Neuronal stem cell (in vitro differentiated cells): Measurements from ENCODE around the gene MACC1.

Source experiments
- DNase-seq: peaks from one replicate; pipeline ENCODE4 v3.0.0-alpha.2; 2013; ENCODE audit warnings: low spot score
- H2AFZ ChIP-seq: one replicate; pipeline ENCODE4 v1.6.1; 2013; ENCODE audit warnings: mild to moderate bottlenecking, low read length, inconsistent platforms
- H2AK5ac ChIP-seq: 2 replicates; pipeline ENCODE4 v1.6.1; 2013; ENCODE audit warnings: low read depth, mild to moderate bottlenecking, inconsistent platforms, low read length, moderate library complexity, mixed read lengths
- H2BK120ac ChIP-seq: 2 replicates; pipeline ENCODE4 v1.6.1; 2013; ENCODE audit warnings: low read depth, mild to moderate bottlenecking, inconsistent platforms, low read length, moderate library complexity, mixed read lengths
- H2BK12ac ChIP-seq: one replicate; pipeline ENCODE4 v1.6.1; 2013; ENCODE audit warnings: low read length, inconsistent platforms
- H2BK15ac ChIP-seq: 2 replicates; pipeline ENCODE4 v1.6.1; 2013; ENCODE audit warnings: mild to moderate bottlenecking, low read length, inconsistent platforms, mixed read lengths
- H2BK5ac ChIP-seq: one replicate; pipeline ENCODE4 v1.6.1; 2013; ENCODE audit warnings: inconsistent platforms, mild to moderate bottlenecking, low read length, moderate library complexity
- H3K14ac ChIP-seq: one replicate; pipeline ENCODE4 v1.6.1; 2013; ENCODE audit warnings: low read length, inconsistent platforms
- H3K18ac ChIP-seq: 2 replicates; pipeline ENCODE4 v1.6.1; 2013; ENCODE audit warnings: low read length, inconsistent platforms
- H3K23ac ChIP-seq: 2 replicates; pipeline ENCODE4 v1.6.1; 2013; ENCODE audit warnings: low read depth, mild to moderate bottlenecking, mixed read lengths, low read length, inconsistent platforms; ENCODE audit not compliant: poor library complexity
- H3K27ac ChIP-seq: replicated peaks from 3 replicates; pipeline ENCODE4 v1.5.1; 2013; ENCODE audit warnings: low read length, inconsistent platforms
- H3K27me3 ChIP-seq, 3 experiments: 2 replicates each; pipeline ENCODE4 v1.6.1; 2013; ENCODE audit warnings: low read length in 3 of 3, mild to moderate bottlenecking in 2 of 3, inconsistent platforms in 1 of 3, low read depth in 1 of 3, mixed read lengths in 1 of 3, moderate library complexity in 1 of 3; ENCODE audit not compliant: control insufficient read depth in 3 of 3, insufficient read depth in 3 of 3
- H3K36me3 ChIP-seq, 2 donors: replicated peaks in 1 of 2; 2 replicates each; pipeline ENCODE4 v1.6.1; 2013; ENCODE audit warnings: low read length in 2 of 2; ENCODE audit not compliant: control insufficient read depth in 2 of 2, insufficient read depth in 2 of 2
- H3K4ac ChIP-seq: 2 replicates; pipeline ENCODE4 v1.6.1; 2013; ENCODE audit warnings: inconsistent platforms, mild to moderate bottlenecking, low read length, moderate library complexity
- H3K4me1 ChIP-seq, 2 donors: 1 replicate in 1 of 2; 2 replicates in 1 of 2; pipeline ENCODE4 v1.6.1; 2013; ENCODE audit warnings: low read length in 2 of 2, low read depth in 1 of 2; ENCODE audit not compliant: control insufficient read depth in 2 of 2, insufficient read depth in 1 of 2
- H3K4me2 ChIP-seq: one replicate; pipeline ENCODE4 v1.6.1; 2013; ENCODE audit warnings: mild to moderate bottlenecking, low read length, inconsistent platforms; ENCODE audit not compliant: insufficient read depth, poor library complexity, severe bottlenecking
- H3K4me3 ChIP-seq, 2 donors: 2 replicates each; pipeline ENCODE4 v1.5.1; 2013; ENCODE audit warnings: low read length in 2 of 2, mild to moderate bottlenecking in 2 of 2, inconsistent platforms in 1 of 2, moderate library complexity in 1 of 2
- H3K79me1 ChIP-seq: one replicate; pipeline ENCODE4 v1.6.1; 2013; ENCODE audit warnings: low read depth, mild to moderate bottlenecking, inconsistent platforms, low read length, moderate library complexity
- H3K9ac ChIP-seq: one replicate; pipeline ENCODE4 v1.6.1; 2013; ENCODE audit warnings: mild to moderate bottlenecking, low read depth, low read length, inconsistent platforms; ENCODE audit not compliant: poor library complexity
- H3K9me3 ChIP-seq, 2 donors: replicated peaks in 1 of 2; 2 replicates each; pipeline versions ENCODE3 to v1.6.1; 2013; ENCODE audit warnings: low read length in 2 of 2, mild to moderate bottlenecking in 2 of 2, inconsistent platforms in 1 of 2, low read depth in 1 of 2, mixed read lengths in 1 of 2, moderate library complexity in 1 of 2; ENCODE audit not compliant: control insufficient read depth in 2 of 2, insufficient read depth in 1 of 2
- H4K8ac ChIP-seq: one replicate; pipeline ENCODE4 v1.6.1; 2013; ENCODE audit warnings: low read depth, mild to moderate bottlenecking, inconsistent platforms, low read length, moderate library complexity
- H4K91ac ChIP-seq: one replicate; pipeline ENCODE4 v1.6.1; 2013; ENCODE audit warnings: low read length, low read depth, mild to moderate bottlenecking, inconsistent platforms; ENCODE audit not compliant: poor library complexity
- WGBS, 2 donors: extraction: QIAGEN DNeasy Blood & Tissue Kit; methylation state at CpG; one replicate each; pipeline ENCODE4 v1.1.7; 2013; ENCODE audit warnings: missing lambda C conversion rate in 2 of 2, mixed read lengths in 1 of 2; ENCODE audit not compliant: insufficient read length in 2 of 2, insufficient replicate concordance in 1 of 2; ENCODE audit errors: extremely low coverage in 2 of 2; 5-methylcytosine and 5-hydroxymethylcytosine counted together

MACC1 gene

DNA sequence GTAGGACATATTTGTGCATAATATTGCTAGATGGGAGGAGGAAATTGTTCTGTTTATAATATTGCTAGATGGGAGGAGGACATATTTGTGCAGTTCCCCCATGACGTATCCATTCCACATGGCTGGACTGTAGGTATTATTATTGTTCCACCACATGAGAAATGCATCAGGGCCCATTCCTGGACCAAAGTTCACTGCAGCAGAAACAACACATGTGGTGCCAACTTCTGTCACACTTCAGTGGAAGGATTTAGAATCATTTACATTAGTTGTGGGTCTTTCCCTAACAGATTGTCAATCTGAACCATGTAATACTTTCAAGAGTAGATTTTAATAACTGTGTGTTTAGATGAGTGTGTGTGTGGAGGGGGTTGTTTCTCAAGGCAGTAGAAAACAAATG, 32.7 kb upstream of the MACC1 start:
- no peak overlapping the region for H3K9ac ChIP-seq

DNA sequence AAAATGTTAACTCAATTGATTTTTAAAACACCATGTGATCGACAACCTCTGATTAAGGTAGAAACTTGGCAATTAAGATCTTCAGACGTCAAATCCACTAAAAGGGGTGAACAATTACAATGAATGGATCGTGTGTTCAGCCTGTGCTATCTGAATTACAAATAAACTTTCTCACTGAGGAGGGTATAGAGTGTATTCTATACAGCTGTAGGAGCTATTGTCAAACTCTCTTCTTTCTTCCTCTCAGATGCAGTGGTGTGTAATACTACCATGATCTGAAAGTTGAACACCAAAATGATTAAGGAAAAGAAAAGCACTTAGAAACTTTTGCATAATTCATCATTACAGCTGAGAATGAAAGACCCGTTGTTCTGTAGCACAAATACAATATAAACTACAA, 32.2 kb upstream of the MACC1 start:
- Histone ChIP-seq H2BK120ac (no peak overlapping the region), H4K91ac (no peak overlapping the region), H3K18ac (no peak overlapping the region), H3K27me3 (peaks cover 0 to 40% (median 0%) of the 10 kb centered on the region in 3 experiments), H3K4me3 (no peak overlapping the region), H3K23ac (no peak overlapping the region), H3K14ac (no peak overlapping the region), H3K9me3 (no peaks in the 10 kb centered on the region), H2BK5ac (no peak overlapping the region), H3K79me1 (no peaks in the 10 kb centered on the region), H2AK5ac (no peak overlapping the region), H2BK12ac (no peak overlapping the region), H3K9ac (no peak overlapping the region), H3K4me2 (no peak overlapping the region), H3K4me1 (peaks cover 2 to 14% of the 10 kb centered on the region in 2 donors), H2BK15ac (no peak overlapping the region), H3K36me3 (no peaks in the 10 kb centered on the region), H2AFZ (no peak overlapping the region), H3K4ac (no peak overlapping the region), H3K27ac (no peak overlapping the region), H4K8ac (no peak overlapping the region)
- WGBS, 2 donors: no CpG with 5 or more reads among the region's 4 CpGs
- DNase-seq: no peak

More for the DNA sequence above, 32.7 kb upstream of the MACC1 start:
- no peak overlapping the region for H3K18ac ChIP-seq
- H2BK5ac ChIP-seq: no peak overlapping the region
- no peak overlapping the region for H2AFZ ChIP-seq
- H3K14ac ChIP-seq: no peak overlapping the region
- no CpG with 5 or more reads among the region's 1 CpG for WGBS, 2 donors
- H2AK5ac ChIP-seq: no peak overlapping the region
- no peak overlapping the region for H3K4me2 ChIP-seq
- no peak overlapping the region for H2BK120ac ChIP-seq
- no peaks in the 10 kb centered on the region for H3K36me3 ChIP-seq
- H2BK12ac ChIP-seq: no peak overlapping the region
- peaks cover 2 to 14% of the 10 kb centered on the region in 2 donors for H3K4me1 ChIP-seq
- H3K27me3 ChIP-seq: peaks cover 0 to 40% (median 0%) of the 10 kb centered on the region in 3 experiments
- H4K8ac ChIP-seq: no peak overlapping the region
- H4K91ac ChIP-seq: no peak overlapping the region
- no peak overlapping the region for H3K23ac ChIP-seq
- H3K4me3 ChIP-seq: no peak overlapping the region
- H3K79me1 ChIP-seq: no peaks in the 10 kb centered on the region
- no peak overlapping the region for H3K4ac ChIP-seq
- H3K9me3 ChIP-seq: no peaks in the 10 kb centered on the region
- no peak overlapping the region for H3K27ac ChIP-seq
- no peak overlapping the region for H2BK15ac ChIP-seq
- no peak for DNase-seq

DNA sequence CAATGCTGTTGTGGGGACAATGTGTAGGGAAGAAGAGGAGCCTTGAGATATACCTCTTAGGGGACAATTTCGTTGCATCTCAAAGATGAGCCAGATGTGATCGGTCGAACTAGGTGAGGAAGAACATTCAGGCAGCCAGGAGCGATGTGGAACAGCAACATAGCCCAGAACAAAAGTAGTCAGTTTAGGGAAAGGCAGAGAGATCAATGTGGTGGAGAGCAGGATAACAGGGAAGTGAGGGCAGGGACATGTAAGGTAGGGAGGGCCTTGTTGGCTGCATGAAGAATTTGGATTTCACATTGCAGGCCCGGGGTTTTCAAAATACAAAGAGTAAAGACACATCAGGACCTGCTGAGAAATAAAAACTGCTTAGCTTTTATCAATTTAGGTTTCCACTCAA, 29.1 kb upstream of the MACC1 start:
- Histone ChIP-seq H2BK5ac (no peak overlapping the region), H2AFZ (no peak overlapping the region), H3K27ac (no peak overlapping the region), H2BK12ac (no peak overlapping the region), H2BK120ac (no peak overlapping the region), H3K23ac (no peak overlapping the region), H3K4ac (no peak overlapping the region), H2AK5ac (no peak overlapping the region), H3K79me1 (no peaks in the 10 kb centered on the region), H3K4me1 (peaks cover 2 to 22% of the 10 kb centered on the region in 2 donors), H4K8ac (no peak overlapping the region), H3K27me3 (peaks cover 0 to 30% (median 0%) of the 10 kb centered on the region in 3 experiments), H3K4me2 (no peak overlapping the region), H3K9me3 (no peaks in the 10 kb centered on the region), H3K18ac (no peak overlapping the region), H4K91ac (no peak overlapping the region), H3K14ac (no peak overlapping the region), H3K36me3 (no peaks in the 10 kb centered on the region), H3K4me3 (no peak overlapping the region), H2BK15ac (no peak overlapping the region), H3K9ac (no peak overlapping the region)
- DNase-seq: no peak
- no CpG with 5 or more reads among the region's 5 CpGs for WGBS, 2 donors

DNA sequence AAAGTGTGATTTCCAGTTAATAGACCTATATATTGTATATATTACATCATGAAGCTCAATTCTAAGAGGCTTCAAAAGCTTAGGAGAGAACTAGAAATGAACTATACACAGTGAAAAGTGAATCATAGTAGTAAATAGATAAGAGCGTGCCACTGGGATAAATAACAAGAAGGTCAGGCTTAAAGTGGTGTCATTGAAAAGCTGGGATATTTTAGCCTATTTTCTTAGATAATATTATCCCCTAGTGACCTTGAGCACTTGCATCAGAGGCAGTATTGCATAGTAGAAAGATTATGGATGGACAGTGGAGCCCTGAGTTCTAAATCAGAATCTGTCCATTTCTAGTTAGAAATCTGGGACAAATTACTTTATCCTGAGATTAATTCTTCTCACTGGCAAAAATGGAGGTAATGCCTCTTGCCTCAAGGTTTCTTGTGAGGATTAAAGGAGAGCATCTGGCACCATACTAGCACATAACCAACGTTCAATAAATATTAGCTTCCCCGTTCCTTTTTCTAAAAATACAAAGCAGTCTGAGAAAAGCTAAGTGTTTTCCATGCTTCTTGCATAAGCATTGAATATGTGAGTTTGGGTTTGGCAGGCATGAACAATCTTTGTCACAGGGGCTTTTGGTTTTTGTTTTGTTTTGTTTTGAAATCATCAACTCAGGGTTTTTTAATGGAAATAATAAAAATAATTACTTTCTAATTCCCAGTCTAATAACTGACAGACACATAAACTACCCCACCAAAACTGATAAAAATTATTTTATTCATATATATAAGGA, 27.3 kb upstream of the MACC1 start:
- H2AK5ac ChIP-seq: no peak overlapping the region
- H3K18ac ChIP-seq: no peak overlapping the region
- no peaks in the 10 kb centered on the region for H3K9me3 ChIP-seq
- peaks cover 0 to 24% (median 0%) of the 10 kb centered on the region in 3 experiments for H3K27me3 ChIP-seq
- H3K23ac ChIP-seq: no peak overlapping the region
- no peak overlapping the region for H2BK15ac ChIP-seq
- no peak overlapping the region for H2BK120ac ChIP-seq
- no peak overlapping the region for H3K14ac ChIP-seq
- H3K4ac ChIP-seq: no peak overlapping the region
- no peak overlapping the region for H3K4me3 ChIP-seq
- no peaks in the 10 kb centered on the region for H3K36me3 ChIP-seq
- H3K79me1 ChIP-seq: no peaks in the 10 kb centered on the region
- H3K9ac ChIP-seq: no peak overlapping the region
- H3K4me1 ChIP-seq: peaks cover 0 to 21% of the 10 kb centered on the region in 2 donors
- H4K8ac ChIP-seq: no peak overlapping the region
- WGBS, 2 donors: no CpG with 5 or more reads among the region's 3 CpGs
- no peak overlapping the region for H4K91ac ChIP-seq
- no peak overlapping the region for H2BK12ac ChIP-seq
- no peak overlapping the region for H2BK5ac ChIP-seq
- H2AFZ ChIP-seq: no peak overlapping the region
- H3K4me2 ChIP-seq: no peak overlapping the region
- no peak overlapping the region for H3K27ac ChIP-seq
- DNase-seq: no peak
